MV-4-11 (cell line): ENCODE measurements around the gene MCTP2.

Source experiments
- DNase-seq: peaks from one replicate; lab custom pipeline; 2025; lab: John Stamatoyannopoulos, UW

Gene MCTP2

GRCh38 chr15:94400526-94401298 lies 169.4 kb downstream of the MCTP2 start:
- DNase-seq, result no peak

DNA sequence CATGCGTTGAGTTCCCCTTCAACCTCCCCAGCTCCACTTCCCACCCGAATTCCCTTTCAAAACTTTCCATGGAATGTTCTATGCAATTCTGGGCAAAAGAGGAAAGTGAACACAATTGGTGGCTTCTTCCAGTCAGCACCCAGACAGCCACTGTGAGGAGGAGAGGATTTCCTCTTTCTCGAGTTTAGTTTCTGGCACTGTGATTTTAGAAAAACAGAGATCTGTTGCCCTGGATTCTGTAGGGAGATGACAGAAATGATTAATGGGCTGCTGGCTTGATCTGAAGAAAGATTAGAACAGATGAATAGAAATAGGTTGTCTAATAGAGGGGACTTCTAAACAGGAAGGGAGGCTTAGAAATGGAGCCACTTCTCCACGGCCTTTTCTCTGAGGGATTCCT lies 172.0 kb downstream of the MCTP2 start:
- no peak for DNase-seq

- no peak for DNase-seq
Observed at GRCh38 chr15:94404733-94405283, 173.4 kb downstream of the MCTP2 start.

GRCh38 chr15:94411285-94411684 lies 179.9 kb downstream of the MCTP2 start:
- no peak for DNase-seq

- no peak for DNase-seq
Observed at GRCh38 chr15:94411846-94412245, 180.5 kb downstream of the MCTP2 start.

DNA sequence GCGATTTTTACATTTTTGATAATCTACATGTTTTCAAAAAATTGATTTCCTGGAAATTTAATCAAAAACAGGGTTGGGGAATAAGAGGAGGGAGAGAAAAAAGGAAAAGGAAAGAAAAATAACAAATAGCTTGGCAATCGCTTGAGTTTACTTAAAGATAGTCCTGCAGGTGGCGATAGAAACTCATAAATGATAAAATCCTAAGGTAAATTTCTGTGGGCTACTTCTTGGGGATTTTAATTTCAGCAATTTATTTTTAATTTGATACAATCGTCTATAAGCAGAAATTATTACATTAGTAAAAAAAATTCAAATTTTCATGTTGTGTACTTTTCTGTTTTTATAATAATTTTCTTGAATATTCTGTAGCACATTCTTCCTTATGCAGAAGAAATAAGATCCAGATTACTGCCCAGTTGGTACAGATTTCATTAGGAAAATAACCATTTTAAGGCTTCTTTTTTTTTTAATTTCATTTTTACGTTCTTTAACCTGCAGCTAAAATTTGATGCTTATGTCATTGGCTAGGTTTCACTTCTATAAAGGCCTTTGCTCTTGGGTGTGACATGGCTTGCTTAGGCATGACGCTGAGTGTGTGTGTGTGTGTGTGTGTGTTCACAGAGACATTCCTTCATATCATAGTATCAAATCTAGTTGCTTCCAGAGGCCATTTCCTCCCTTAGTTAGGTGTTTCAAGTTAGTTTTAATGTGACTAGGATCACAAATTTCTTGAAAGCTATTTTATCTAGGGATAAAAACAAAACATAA lies 181.8 kb downstream of the MCTP2 start:
- DNase-seq, result peak; percentile 58

DNA sequence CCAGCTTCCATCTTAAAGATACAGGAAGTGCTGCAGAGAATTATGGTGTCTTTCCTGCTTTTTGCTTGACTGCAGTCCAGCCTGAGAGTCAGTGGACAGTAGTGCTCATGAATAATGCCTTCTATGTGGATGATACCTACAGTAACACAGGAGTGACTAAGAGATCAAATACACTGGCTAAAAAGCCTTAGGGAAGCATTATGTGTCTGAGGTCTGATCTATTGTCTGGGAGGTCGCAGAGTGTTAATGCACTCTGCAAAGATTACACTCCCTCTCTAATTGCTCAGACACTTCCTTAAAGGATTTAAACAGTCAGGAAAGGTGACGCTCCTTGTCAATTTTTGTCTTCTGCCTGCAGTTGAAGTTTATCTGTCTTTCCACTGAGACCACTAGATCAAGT lies 183.6 kb downstream of the MCTP2 start:
- DNase-seq, result no peak

DNA sequence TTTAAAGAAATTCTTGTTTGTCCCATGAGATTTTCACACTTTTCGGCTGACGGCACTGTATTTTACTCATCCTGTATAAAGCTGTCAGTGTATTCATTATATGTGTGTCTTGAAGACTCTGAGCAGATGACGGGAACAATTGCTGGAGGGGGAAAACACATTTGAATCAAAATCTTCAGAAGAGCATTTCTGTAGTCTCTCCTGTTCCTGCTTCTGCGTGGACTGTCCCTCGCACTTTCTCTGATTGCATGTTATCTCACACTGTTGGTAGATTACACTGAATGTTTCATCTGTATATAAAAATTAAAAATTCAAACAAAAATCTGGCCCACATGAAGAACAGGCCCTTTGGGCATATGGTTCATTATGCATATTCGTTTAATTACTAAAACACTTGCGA lies 184.9 kb downstream of the MCTP2 start:
- DNase-seq, result no peak

DNA sequence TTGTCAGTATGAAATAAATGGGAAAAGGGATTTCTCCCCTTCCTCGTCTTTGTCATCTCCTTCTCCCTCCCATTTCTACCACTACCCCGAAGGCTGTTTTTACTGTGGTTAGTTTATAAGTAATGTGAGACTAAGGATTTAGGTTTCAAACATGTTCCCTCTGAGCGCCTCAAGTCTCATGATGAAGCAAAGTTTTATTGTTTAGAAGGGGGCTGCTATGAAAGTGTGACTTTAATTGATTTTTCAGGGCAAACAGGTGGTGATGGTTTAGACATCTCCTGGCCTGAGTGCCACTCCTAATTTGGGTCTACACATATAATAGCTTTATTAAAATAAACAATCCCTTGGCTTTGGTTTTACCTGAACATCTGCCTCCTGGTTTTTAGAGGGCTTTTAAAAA lies 185.5 kb downstream of the MCTP2 start:
- no peak for DNase-seq

DNA sequence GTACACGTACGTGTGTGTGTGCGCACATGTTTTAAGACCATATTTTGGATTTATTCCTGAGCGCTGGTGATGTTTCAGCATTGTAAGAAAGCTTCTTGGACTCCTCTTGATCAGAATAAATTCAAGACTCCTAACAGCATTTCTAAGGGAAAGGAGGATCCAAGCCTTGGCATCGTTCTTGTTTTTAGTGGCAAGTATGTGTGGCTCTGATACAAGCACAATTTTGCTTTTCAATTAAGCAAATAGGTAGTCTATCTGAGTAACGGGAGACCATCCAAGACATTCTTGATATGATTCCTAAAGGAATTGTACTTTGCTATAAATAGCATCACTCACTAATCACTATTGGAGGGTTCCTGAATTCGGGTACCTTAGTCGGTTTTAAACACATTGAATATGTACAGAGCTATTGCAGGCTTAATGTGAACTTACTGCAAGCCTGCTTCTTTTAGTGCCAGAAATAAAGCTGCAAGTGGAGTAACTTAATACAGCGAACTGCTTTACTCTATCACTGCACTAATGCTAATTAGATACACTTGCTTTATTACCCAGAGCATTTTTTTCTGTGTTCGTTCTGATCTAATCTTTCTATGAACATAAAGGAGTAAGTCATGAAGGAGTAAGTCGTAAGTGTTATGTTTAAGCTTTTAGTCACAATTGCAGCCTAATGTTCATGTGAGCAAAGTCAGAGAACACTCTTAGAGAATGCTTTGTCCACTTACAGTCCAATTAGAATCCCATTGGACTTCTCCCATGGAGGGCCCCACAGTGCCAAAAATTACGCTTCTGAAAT lies 186.3 kb downstream of the MCTP2 start:
- no peak for DNase-seq

- no peak for DNase-seq
Observed at GRCh38 chr15:94421706-94422105, 190.3 kb downstream of the MCTP2 start.

GRCh38 chr15:94432279-94432678 lies 200.9 kb downstream of the MCTP2 start:
- DNase-seq, result no peak

- DNase-seq, result no peak
Observed at GRCh38 chr15:94439158-94439557, 207.8 kb downstream of the MCTP2 start.

DNA sequence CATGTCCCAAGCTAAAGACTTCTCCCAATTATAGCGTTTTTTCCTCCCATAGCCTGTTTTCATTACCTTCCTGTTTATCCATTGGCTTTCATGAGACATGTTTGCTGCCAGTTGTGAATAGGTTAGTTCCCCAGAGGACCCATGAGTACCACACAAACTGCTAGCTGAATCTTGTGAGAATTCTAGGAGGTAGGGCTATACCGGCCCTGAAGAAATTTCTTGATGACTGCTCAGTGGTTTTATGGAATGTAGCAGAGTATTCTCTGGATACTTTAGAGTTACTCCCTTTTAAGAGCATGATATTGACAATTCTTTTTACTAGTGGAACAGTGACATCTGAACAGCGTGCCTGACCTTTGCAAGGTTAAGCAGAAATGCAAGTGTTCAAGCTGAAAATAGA lies 210.4 kb downstream of the MCTP2 start:
- no peak for DNase-seq

DNA sequence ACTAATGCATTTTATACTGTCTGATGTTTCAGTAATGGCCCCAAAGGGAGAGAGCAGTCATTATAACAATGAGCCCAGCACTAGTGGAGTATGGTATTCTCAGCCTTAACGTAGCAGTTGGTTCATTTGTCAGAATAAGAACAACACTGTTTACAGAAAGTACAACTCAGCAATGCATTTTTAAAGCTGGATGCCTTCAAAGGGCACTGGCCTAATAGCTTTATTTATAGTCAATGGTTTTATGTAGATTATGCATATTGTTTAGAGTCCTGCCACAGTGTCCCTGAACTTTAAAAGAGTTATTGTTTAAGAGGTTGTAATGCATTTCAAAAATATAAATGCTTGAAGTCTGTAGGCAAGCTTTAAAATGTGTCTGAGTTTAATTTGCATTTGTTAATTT lies 211.1 kb downstream of the MCTP2 start:
- no peak for DNase-seq

DNA sequence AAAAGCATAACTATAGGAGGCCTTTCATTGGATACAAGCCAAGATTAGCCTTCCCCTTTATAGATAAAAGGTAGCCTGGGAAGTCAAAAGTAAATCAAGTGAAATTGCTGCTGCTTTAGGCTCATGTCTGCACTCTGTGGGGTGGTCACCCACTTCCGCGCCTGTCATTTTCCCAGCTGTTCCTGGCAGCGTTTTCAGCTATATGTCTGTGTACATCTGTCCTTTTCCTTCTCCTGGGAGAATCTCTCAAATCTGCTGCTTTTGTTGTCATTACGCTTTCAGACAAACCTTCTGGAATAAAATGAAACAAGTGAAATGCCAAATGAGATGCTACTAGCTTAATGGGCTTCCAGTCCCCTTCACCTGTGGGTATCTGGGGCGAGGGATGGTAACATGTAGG lies 211.8 kb downstream of the MCTP2 start:
- no peak for DNase-seq

DNA sequence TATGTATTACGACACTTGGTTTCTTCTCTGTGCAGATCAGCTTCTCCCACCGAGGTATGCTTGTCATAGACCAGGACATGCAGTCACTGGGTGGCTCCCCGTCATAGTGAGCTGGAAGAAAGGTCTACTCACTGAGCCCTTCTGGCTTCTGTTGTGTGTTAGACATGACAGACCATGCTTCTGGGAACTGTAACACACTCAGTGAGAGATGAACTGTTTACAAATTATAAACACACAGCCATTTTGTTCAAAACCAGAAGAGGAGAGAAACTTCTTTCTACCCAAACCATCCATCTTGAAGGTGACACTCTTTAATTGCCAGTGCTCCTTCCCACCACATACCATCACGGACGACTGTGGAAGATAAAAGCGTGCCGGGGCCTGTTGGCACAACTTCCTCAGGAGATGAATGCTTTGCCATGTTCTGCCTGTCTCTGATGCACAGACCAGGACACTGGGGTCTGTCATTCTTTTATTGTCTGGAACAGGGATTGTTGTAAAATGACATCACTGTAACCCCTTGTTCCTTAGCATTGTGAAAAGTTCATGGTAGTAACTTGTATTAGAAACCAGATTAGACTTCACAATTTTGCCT lies 214.3 kb downstream of the MCTP2 start:
- no peak for DNase-seq

GRCh38 chr15:94446441-94446840 lies 215.1 kb downstream of the MCTP2 start:
- DNase-seq, result no peak

- no peak for DNase-seq
Observed at GRCh38 chr15:94451466-94451865, 220.1 kb downstream of the MCTP2 start.

GRCh38 chr15:94453227-94453988 lies 222.0 kb downstream of the MCTP2 start:
- peak; percentile 55 for DNase-seq

- DNase-seq, result no peak
Observed at GRCh38 chr15:94455297-94455696, 223.9 kb downstream of the MCTP2 start.
